Left lung (tissue), 10 donors: Measurements from ENCODE around the gene EPHA3. TPM values are rescaled to one million over a fixed set of nuclear protein-coding genes. Genes with fewer than 3 reads are reported as not detected.
A peak's percentile ranks its signal among the peaks of the same experiment; 100 is the strongest.

Experiments used
- ATAC-seq: fragments of 200-7000 bp; cut with Tn5 transposase; one replicate; pipeline ENCODE4 v1.9.1; 2020; ENCODE audit warnings: moderate library complexity
- DNase-seq, 4 donors: peaks; one replicate each; pipeline ENCODE4 v3.0.0-alpha.2; 2013 to 2020
- H3K27ac ChIP-seq, 2 donors: fragments of 200-600 bp; sonication (generic) in 1 of 2; one replicate each; pipeline versions ENCODE4 v1.5.0 to v1.8.0; 2020 to 2021
- H3K27me3 ChIP-seq, 2 donors: fragments of 200-600 bp; sonication (generic) in 1 of 2; one replicate each; pipeline versions ENCODE4 v1.5.0 to v1.8.0; 2020 to 2021
- H3K36me3 ChIP-seq, 2 donors: fragments of 200-600 bp; sonication (generic) in 1 of 2; one replicate each; pipeline versions ENCODE4 v1.5.0 to v1.8.0; 2020 to 2021
- H3K4me1 ChIP-seq, 2 donors: fragments of 200-600 bp; one replicate each; pipeline ENCODE4 v1.8.0; 2021
- H3K4me3 ChIP-seq, 2 donors: fragments of 200-600 bp; sonication (generic) in 1 of 2; one replicate each; pipeline versions ENCODE4 v1.5.0 to v1.8.0; 2020 to 2021; ENCODE audit warnings: mild to moderate bottlenecking in 1 of 2
- H3K9me3 ChIP-seq, 2 donors: fragments of 200-600 bp; sonication (generic) in 1 of 2; one replicate each; pipeline versions ENCODE4 v1.5.0 to v1.8.0; 2020 to 2021
- CTCF ChIP-seq, 2 donors: fragments of 200-600 bp; sonication (generic) in 1 of 2; IDR thresholded peaks; one replicate each; pipeline versions ENCODE4 v1.5.0 to v1.8.0; 2021; ENCODE audit warnings: antibody characterized with exemption in 2 of 2
- intact Hi-C, 2 donors: fragments of 100-400 bp; cut with DNase I; formaldehyde crosslinking; loops; one replicate each; pipeline versions ENCODE4 v1.11.2 to v1.14.2; 2022
- polyA plus RNA-seq, 6 donors: library from polyadenylated mRNA; unstranded; fragments of 120-200 nt; gene quantifications; one replicate each; pipeline ENCODE4 v1.2.1, GENCODE V29; 2013; ENCODE audit not compliant: insufficient read length in 6 of 6
- total RNA-seq, 2 donors: library from RNA; stranded (reverse); fragmentation: NEBNext Ultra II Directional; extraction: Animal tissue kit (Norgen Biotek cat#: 25700); gene quantifications; one replicate each; pipeline ENCODE4 v1.2.1, GENCODE V29; 2021
- donor health status: DM: no; HTN: yes; CAD: no.
- donor health status: DM: no; HTN: no; CAD: no.

EPHA3 gene
- total and polyA plus RNA-seq, 8 donors, result 1.9 to 13.9 (median 11.1) TPM

GRCh38 chr3:89395456-89395855 is 288.0 kb downstream of the EPHA3 start:
- no peak for ATAC-seq
- Histone ChIP-seq H3K4me3 (no peak overlapping the region), H3K27ac (no peak overlapping the region), H3K9me3 (no peaks in the 10 kb centered on the region), H3K36me3 (no peaks in the 10 kb centered on the region), H3K27me3 (no peaks in the 10 kb centered on the region), H3K4me1 (no peaks in the 10 kb centered on the region)
- DNase-seq, result peak in 2 of 4 donors; percentile 76 to 84
- intact Hi-C loops, result no loop called here
- TF ChIP-seq CTCF (IDR thresholded peaks at IDR 0.05), result no peak

GRCh38 chr3:89395996-89396395 is 288.6 kb downstream of the EPHA3 start:
- intact Hi-C loops, result no loop called here
- H3K27ac ChIP-seq, result no peak overlapping the region
- ATAC-seq (no peak), DNase-seq (no peak)
- no peaks in the 10 kb centered on the region for H3K27me3 ChIP-seq
- no peaks in the 10 kb centered on the region for H3K4me1 ChIP-seq
- TF ChIP-seq CTCF (IDR thresholded peaks at IDR 0.05), result no peak
- no peaks in the 10 kb centered on the region for H3K36me3 ChIP-seq
- H3K9me3 ChIP-seq, result no peaks in the 10 kb centered on the region
- H3K4me3 ChIP-seq, result no peak overlapping the region

- H3K4me3 ChIP-seq, result no peak overlapping the region
- no peak for TF ChIP-seq CTCF (IDR thresholded peaks at IDR 0.05)
- H3K4me1 ChIP-seq, result no peaks in the 10 kb centered on the region
- ATAC-seq, result no peak
- DNase-seq, result no peak
- no peaks in the 10 kb centered on the region for H3K36me3 ChIP-seq
- H3K27me3 ChIP-seq, result no peaks in the 10 kb centered on the region
- intact Hi-C loops, result no loop called here
- no peaks in the 10 kb centered on the region for H3K9me3 ChIP-seq
- no peak overlapping the region for H3K27ac ChIP-seq
These were observed 294.6 kb downstream of the EPHA3 start for GRCh38 chr3:89402051-89402450.

GRCh38 chr3:89405176-89405575 is 297.8 kb downstream of the EPHA3 start:
- no peak overlapping the region for H3K27ac ChIP-seq
- H3K36me3 ChIP-seq, result no peaks in the 10 kb centered on the region
- H3K9me3 ChIP-seq, result no peaks in the 10 kb centered on the region
- DNase-seq (no peak), ATAC-seq (no peak)
- H3K4me1 ChIP-seq, result no peaks in the 10 kb centered on the region
- H3K27me3 ChIP-seq, result no peaks in the 10 kb centered on the region
- no peak for TF ChIP-seq CTCF (IDR thresholded peaks at IDR 0.05)
- H3K4me3 ChIP-seq, result no peak overlapping the region
- intact Hi-C loops, result no loop called here

GRCh38 chr3:89405593-89405992 is 298.2 kb downstream of the EPHA3 start:
- no peaks in the 10 kb centered on the region for H3K9me3 ChIP-seq
- H3K27ac ChIP-seq, result no peak overlapping the region
- no peak for TF ChIP-seq CTCF (IDR thresholded peaks at IDR 0.05)
- no peak overlapping the region for H3K4me3 ChIP-seq
- H3K27me3 ChIP-seq, result no peaks in the 10 kb centered on the region
- ATAC-seq (no peak), DNase-seq (no peak)
- no peaks in the 10 kb centered on the region for H3K36me3 ChIP-seq
- intact Hi-C loops, result no loop called here
- H3K4me1 ChIP-seq, result no peaks in the 10 kb centered on the region
